ENCODE results near the gene ORAI2.

Gene ORAI2

DNA sequence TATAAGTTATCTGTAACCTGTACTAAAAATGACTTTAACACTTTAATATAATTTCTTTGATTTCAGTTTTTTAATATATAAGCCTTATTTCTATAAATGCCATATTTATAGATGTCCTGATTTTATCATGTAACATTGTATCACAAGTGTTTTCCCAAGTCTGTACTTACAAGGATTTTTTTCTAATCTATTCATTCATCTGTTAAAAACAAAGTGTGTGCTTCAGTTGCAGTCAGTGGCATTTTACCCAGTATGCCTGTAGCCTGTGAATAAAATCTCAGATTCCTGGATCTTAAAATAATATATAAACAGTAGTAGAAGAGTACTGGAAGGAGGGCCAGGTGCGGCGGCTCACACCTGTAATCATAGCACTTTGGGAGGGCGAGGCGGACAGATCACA is 19.8 kb upstream of the ORAI2 start:
- H3K4me3 ChIP-seq (ENCODE audit: low read depth, low read length) = no peak overlapping the region

DNA sequence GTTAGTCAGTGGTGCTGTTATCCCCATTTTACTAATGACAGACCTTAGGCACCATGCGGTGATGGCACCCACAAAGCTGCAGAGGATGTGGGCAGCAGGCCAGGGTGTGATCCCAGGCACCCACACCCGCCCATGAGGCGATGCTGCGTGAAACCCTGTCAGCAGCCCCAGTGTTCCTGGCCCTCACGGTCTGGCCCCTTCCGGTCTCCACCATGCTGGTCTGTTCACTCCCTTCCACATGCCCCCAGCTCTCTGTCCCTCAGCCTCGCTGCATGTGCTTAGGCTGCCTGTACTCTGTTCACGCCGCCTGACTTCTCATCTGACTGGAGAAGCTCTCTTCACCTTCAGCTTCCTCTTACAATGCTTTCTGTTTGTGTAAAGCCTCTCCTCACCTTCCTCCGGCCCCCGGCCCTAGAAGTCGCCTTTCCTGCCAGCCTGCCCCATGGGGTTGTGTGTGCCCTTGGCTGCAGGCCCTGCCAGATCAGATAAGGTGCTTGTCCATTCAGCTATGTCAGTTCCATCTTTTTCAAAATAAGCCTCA is 17.6 kb upstream of the ORAI2 start:
- no peak overlapping the region for H3K4me3 ChIP-seq (ENCODE audit: low read depth, low read length)

DNA sequence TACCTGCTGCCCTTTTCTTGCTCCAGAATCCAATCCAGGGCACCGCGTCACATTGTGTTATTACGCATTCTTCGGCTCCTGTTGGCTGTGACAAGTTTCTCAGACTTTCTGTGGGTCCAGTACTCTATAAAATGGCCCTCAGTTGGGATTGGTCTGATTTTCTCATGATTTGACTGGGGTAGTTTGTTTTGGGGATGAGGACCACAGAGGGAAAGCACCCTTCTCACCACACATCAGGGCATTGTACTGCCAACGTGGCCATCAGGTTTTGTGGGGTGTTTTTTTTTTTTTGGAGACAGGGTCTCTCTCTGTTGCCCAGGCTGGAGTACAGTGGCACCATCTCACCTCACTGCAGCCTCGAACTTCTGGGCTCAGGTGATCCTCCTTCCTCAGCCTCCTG is 17.0 kb upstream of the ORAI2 start:
- no peak overlapping the region for H3K4me3 ChIP-seq (ENCODE audit: low read depth, low read length)

DNA sequence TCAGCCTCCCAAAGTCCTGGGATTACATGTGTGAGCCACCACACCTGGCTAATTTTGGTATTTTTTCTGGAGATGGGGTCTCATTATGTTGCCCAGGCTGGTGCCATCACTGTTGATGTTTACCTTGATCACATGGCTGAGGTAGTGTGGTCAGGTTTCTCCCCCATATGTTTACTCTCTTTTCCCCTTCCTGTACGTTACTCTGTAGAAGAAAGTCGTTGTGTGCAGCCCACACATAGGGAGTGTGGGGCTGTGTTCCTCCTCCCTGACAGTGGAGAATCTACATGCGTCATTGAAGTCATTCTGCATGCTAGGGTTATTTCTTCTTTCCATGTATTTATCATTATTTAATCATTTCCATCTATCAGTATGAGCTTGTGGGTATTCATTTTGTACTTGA is 16.3 kb upstream of the ORAI2 start:
- no peak overlapping the region for H3K4me3 ChIP-seq (ENCODE audit: low read depth, low read length)

DNA sequence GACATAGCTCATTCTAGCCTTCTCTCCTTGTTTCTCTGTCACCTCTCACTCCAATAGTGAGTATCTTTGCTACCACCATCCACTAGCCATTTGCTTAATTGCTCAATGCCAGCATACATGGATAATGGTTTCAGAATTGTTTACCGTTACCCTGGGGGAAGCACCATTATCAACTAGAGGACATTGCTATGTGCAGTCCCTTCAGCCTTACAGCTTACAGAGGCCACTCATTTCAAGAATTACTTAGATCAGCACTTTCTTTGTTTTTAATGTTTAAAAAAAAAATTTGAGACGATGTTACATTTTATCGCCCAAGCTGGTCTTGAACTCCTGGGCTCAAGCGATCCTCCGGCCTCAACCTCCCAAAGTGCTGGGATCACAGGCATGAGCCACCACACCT is 14.8 kb upstream of the ORAI2 start:
- no peak overlapping the region for H3K4me3 ChIP-seq (ENCODE audit: low read depth, low read length)

DNA sequence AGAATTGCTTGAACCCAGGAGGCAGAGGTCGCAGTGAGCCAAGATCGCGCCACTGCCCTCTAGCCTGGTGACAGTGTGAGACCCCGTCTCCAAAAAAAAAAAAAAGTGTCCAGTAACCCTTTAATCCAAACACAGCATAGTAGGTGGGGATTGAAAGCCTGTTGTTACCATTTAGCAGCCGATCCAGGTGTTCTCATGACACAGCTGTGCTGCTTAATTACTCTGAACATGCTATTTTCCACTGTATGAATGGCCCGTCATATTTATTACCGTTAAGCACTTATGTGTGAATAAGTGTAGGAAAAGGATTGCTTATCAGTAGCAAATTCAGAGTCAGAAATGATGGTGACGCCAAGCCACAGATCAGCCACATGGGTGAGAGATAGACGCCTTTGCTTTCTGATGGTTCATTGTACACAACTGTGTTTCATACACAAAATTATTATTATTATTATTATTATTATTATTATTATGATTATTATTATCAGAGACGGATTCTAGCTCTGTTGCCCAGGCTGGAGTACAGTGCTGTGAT is 11.6 kb upstream of the ORAI2 start:
- no peak overlapping the region for H3K4me3 ChIP-seq (ENCODE audit: low read depth, low read length)

GRCh38 chr7:102424129-102424551 is 9.2 kb upstream of the ORAI2 start:
- H3K4me3 ChIP-seq (ENCODE audit: low read depth, low read length) = no peak overlapping the region

DNA sequence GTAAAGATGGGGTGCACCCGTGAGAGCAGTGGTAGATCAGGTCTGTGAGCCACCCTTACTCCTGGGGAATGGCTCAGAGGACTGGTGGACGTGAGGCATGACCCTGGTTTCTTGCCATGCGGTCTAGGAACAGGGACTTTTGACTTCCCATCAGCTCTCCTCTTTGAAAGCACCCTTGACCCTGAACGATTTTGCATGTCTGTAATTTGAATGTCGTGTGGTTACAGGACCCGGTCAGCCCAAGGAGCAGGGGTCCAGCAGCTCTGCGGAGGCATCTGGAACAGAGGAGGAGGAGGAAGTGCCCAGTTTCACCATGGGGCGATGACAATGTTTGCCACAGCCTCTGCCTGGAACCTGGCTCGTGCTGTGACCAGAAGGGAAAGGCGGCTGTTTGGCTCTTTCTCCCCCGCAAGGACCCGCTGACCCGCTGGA is 8.6 kb upstream of the ORAI2 start:
- no peak overlapping the region for H3K4me3 ChIP-seq (ENCODE audit: low read depth, low read length)

- no peak overlapping the region for H3K4me3 ChIP-seq (ENCODE audit: low read depth, low read length)
These were observed 7.6 kb upstream of the ORAI2 start for GRCh38 chr7:102425639-102426267.

DNA sequence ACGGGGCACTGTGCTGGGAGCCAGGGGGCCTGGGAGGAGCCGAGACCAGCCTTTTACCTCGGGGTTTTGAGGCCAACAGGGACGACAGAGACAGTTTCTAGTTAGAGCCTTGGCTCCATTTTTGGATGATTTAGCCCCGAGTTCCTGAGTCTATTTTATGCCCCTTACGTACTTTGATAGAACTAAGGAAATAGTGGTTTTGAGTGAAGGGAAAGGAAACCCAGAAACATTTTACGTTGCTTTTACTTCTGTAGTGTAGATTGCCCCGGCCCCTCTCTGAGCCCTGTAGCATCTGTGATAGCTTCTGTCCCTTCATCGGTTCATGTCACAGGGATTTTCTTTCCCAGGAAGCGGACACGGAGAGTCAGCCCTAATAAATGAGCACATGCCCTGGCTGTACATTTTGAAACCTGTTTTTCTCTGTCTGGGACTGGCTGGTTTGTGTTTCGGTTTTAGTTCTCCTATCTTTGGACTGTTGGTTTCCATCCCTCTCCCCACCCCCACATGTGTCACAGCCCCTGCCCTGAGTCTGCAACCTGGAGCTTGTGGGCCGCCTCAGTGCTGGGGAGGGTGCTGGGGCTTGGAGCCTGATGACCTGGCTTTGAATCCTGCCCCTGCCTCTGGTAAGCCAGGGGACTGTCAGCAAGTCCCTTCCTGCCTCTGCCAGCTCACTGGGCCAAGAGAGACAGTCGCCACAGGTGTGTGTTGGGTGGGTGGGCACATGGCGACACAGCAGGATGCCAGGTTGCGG is 6.9 kb upstream of the ORAI2 start:
- H3K4me3 ChIP-seq (ENCODE audit: low read depth, low read length) = no peak overlapping the region

DNA sequence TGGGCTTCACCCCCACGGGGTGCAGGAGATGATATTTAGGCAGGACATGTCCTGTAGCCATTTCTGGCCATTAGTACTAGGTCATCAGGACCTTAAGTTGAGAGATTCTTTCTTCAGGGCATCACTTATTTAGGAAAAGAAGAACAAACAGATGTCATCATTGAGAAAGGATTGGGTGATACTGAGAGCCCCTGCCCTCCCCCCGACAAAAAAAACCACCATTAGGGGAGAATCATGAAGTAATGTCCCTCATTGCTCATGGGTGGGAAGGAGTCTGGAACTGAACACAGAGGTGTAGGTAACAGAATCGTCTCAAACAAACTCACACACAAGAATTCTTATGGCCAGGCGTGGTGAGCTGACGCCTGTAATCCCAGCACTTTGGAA is 6.4 kb upstream of the ORAI2 start:
- H3K4me3 ChIP-seq (ENCODE audit: low read depth, low read length) = no peak overlapping the region

DNA sequence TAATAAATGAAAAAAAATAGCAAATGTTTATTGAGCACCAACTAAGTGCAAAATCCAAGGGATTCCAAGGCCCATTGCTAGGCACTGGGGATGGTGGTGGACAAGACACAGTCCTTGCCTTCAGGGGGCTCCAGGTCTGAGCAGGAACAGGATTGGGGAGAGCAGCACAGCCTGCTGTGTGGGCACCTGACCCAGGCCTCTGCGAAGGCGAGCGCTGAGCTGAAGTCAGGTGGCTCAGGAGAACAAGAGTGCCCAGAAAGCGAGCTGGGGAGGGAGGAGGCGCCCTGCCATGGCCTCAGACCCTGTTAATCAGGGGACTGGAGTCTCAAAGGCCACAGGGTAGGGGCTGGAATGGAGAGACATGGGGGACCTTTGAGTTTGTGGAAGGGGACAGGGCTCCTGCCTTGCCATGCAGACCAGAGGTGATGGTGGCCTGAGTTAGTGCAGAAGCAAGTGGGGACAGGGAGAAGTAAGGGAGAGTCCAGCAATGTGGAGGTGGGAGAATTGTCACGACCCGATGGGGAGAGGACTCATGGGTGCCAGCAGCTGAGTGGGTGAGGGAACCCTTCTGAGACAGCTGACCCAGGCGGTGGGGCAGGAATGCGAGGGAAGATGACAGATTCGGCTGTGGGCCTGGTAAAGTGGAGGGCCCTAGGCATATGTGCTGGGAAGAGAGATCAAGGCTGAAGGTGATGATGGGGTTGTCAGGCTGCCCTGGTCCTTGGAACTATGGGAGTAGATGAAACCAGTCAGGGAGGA is 4.1 kb upstream of the ORAI2 start:
- H3K4me3 ChIP-seq (ENCODE audit: low read depth, low read length) = no peak overlapping the region

- H3K4me3 ChIP-seq (ENCODE audit: low read depth, low read length) = no peak overlapping the region
These were observed 1.6 kb upstream of the ORAI2 start for GRCh38 chr7:102431617-102432298.

- H3K4me3 ChIP-seq (ENCODE audit: low read depth, low read length) = peak overlapping the region; percentile 51
These were observed 745 bp upstream of the ORAI2 start for GRCh38 chr7:102432442-102433218.

DNA sequence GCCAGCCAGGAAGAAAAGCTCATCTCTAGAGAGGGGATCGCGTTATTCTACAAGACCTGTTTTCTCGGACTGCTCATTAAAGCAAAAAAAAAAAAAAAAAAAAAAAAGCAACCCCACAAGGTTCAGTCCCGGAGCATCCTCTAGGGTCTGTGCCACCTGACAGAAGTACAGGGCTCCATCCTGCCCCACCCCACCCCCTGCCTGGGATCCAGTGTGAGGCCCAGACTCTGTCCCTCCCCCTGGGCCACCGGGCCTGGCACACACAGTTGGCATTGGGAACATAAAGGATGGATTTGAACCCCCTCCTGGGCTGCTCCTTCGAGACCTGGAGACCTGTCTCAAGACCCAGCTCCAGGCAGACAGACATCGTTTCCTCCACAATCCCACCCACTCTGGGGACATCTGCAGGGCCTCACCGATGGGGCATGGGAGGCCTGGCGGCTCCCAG is 688 bp downstream of the ORAI2 start:
- H3K4me3 ChIP-seq (ENCODE audit: low read depth, low read length) = peak overlapping the region; percentile 51

DNA sequence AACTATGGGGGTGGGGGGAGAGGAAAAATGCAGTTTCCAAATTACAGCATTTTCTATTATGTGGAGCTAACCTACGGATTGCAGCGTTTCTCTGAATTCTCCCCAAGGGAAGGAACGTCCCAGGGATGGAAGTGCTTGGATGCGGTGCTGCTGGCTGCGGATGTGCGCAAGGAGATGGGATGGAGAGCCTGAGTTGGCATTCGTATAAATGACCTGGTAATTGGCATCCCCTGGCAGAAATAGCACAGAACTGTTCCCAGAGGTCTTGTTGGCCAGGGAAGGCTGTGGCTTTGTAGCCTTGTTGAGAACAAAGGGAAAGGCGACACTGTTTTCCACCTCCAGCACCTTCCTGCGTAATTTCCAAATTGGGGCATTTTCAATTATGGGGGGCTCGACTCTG is 2.7 kb downstream of the ORAI2 start:
- H3K4me3 ChIP-seq (ENCODE audit: low read depth, low read length) = no peak overlapping the region

- H3K4me3 ChIP-seq (ENCODE audit: low read depth, low read length) = no peak overlapping the region
These were observed 6.8 kb downstream of the ORAI2 start for GRCh38 chr7:102439963-102440795.

GRCh38 chr7:102444961-102445673 is 11.7 kb downstream of the ORAI2 start:
- no peak overlapping the region for H3K4me3 ChIP-seq (ENCODE audit: low read depth, low read length)

- no peak overlapping the region for H3K4me3 ChIP-seq (ENCODE audit: low read depth, low read length)
These were observed 12.3 kb downstream of the ORAI2 start for GRCh38 chr7:102445674-102446071.

All from iPS-11a (cell line).